Measurements from ENCODE around the gene UPK1B.
"Not testable (repeated sequence)": the region's sequence is repeated elsewhere in the genome, so short reads cannot be mapped to it uniquely, and the experiment has no call there.

DNA sequence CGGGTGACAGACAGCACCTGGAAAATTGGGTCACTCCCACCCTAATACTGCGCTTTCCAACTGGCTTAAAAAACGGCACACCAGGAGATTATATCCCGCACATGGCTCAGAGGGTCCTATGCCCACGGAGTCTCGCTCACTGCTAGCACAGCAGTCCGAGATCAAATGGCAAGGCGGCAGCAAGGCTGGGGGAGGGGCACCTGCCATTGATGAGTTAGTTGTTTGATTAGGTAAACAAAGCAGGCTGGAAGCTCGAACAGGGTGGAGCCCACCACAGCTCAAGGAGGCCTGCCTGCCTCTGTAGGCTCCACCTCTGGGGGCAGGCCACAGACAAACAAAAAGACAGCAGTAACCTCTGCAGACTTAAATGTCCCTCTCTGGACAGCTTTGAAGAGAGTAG is 8.7 kb upstream of the UPK1B start:
- TF ChIP-seq, protein P1, sequence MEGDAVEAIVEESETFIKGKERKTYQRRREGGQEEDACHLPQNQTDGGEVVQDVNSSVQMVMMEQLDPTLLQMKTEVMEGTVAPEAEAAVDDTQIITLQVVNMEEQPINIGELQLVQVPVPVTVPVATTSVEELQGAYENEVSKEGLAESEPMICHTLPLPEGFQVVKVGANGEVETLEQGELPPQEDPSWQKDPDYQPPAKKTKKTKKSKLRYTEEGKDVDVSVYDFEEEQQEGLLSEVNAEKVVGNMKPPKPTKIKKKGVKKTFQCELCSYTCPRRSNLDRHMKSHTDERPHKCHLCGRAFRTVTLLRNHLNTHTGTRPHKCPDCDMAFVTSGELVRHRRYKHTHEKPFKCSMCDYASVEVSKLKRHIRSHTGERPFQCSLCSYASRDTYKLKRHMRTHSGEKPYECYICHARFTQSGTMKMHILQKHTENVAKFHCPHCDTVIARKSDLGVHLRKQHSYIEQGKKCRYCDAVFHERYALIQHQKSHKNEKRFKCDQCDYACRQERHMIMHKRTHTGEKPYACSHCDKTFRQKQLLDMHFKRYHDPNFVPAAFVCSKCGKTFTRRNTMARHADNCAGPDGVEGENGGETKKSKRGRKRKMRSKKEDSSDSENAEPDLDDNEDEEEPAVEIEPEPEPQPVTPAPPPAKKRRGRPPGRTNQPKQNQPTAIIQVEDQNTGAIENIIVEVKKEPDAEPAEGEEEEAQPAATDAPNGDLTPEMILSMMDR (conservative IDR thresholded peaks at IDR 0.05; ENCODE audit: low read length): not testable (repeated sequence)
- not testable (repeated sequence) for TF ChIP-seq EZH2phosphoT487 (IDR thresholded peaks at IDR 0.05; ENCODE audit: borderline replicate concordance, low read depth, low read length)

Data from OCI-LY7 (cell line).